LoVo (cell line): ENCODE results near the gene MICAL3.

Experiments used
- DNase-seq: peaks from one replicate; pipeline ENCODE4 v3.0.0-alpha.2; 2016; ENCODE audit warnings: low spot score

Gene MICAL3

GRCh38 chr22:17815703-17816254 lies 208.6 kb downstream of the MICAL3 start:
- DNase-seq = no peak

- DNase-seq = no peak
Measured at GRCh38 chr22:17814830-17815229, 209.5 kb downstream of the MICAL3 start.

- DNase-seq = no peak
Measured at GRCh38 chr22:17814084-17814483, 210.3 kb downstream of the MICAL3 start.

GRCh38 chr22:17811119-17811518 lies 213.2 kb downstream of the MICAL3 start:
- no peak for DNase-seq

- DNase-seq = no peak
Measured at GRCh38 chr22:17810570-17811116, 213.7 kb downstream of the MICAL3 start.

GRCh38 chr22:17808693-17809403 lies 215.5 kb downstream of the MICAL3 start:
- no peak for DNase-seq

GRCh38 chr22:17807578-17808410 lies 216.6 kb downstream of the MICAL3 start:
- DNase-seq = no peak

- DNase-seq = no peak
Measured at GRCh38 chr22:17807086-17807485, 217.3 kb downstream of the MICAL3 start.

GRCh38 chr22:17806437-17806836 lies 217.9 kb downstream of the MICAL3 start:
- no peak for DNase-seq

GRCh38 chr22:17804331-17805080 lies 219.9 kb downstream of the MICAL3 start:
- no peak for DNase-seq

- DNase-seq = no peak
Measured at GRCh38 chr22:17803609-17804270, 220.6 kb downstream of the MICAL3 start.

GRCh38 chr22:17802822-17803221 lies 221.5 kb downstream of the MICAL3 start:
- DNase-seq = no peak

GRCh38 chr22:17802411-17802810 lies 221.9 kb downstream of the MICAL3 start:
- DNase-seq = no peak

GRCh38 chr22:17797721-17798559 lies 226.4 kb downstream of the MICAL3 start:
- DNase-seq = no peak

- no peak for DNase-seq
Measured at GRCh38 chr22:17796695-17797094, 227.7 kb downstream of the MICAL3 start.

- no peak for DNase-seq
Measured at GRCh38 chr22:17795661-17796548, 228.5 kb downstream of the MICAL3 start.

GRCh38 chr22:17794726-17795542 lies 229.4 kb downstream of the MICAL3 start:
- DNase-seq = no peak

GRCh38 chr22:17792854-17793434 lies 231.4 kb downstream of the MICAL3 start:
- no peak for DNase-seq
